HEK293T (cell line): ENCODE data around the gene EXOC4.

Experiments
- CTCF ChIA-PET: fragments of 350-600 bp; formaldehyde crosslinking; extraction: SDS; loops from one replicate; lab custom pipeline; 2021; ENCODE audit warnings: antibody characterized with exemption, inconsistent platforms; lab: Yijun Ruan, JAX
- POLR2A ChIA-PET: fragments of 350-600 bp; formaldehyde crosslinking; extraction: SDS; loops from one replicate; lab custom pipeline; 2020; ENCODE audit warnings: antibody characterized with exemption, inconsistent platforms; lab: Yijun Ruan, JAX
- DNase-seq: peaks from one replicate; pipeline ENCODE4 v3.0.0; 2012; ENCODE audit warnings: mixed read lengths; ENCODE audit errors: extremely low spot score
- ARNT ChIP-seq: fragments of 450-650 bp; IDR thresholded peaks from 2 replicates; pipeline ENCODE4 v1.6.1; 2017; ENCODE audit warnings: mild to moderate bottlenecking
- BHLHE40 ChIP-seq: fragments of 450-650 bp; IDR thresholded peaks from 2 replicates; pipeline ENCODE4 v1.6.1; 2016; ENCODE audit warnings: mild to moderate bottlenecking, moderate library complexity, borderline replicate concordance
- CTBP1 ChIP-seq: fragments of 450-650 bp; IDR thresholded peaks from 2 replicates; pipeline ENCODE4 v1.6.1; 2016; ENCODE audit warnings: borderline replicate concordance
- ELF4 ChIP-seq: fragments of 450-650 bp; IDR thresholded peaks from 2 replicates; pipeline ENCODE4 v1.6.1; 2017; ENCODE audit warnings: antibody characterized with exemption
- FOXA1 ChIP-seq: fragments of 450-650 bp; IDR thresholded peaks from 2 replicates; pipeline ENCODE4 v1.6.1; 2016; ENCODE audit warnings: mild to moderate bottlenecking
- FOXK2 ChIP-seq: fragments of 450-650 bp; IDR thresholded peaks from 2 replicates; pipeline ENCODE4 v1.6.1; 2016; ENCODE audit warnings: mild to moderate bottlenecking
- FOXM1 ChIP-seq: fragments of 450-650 bp; IDR thresholded peaks from 2 replicates; pipeline ENCODE4 v1.6.1; 2017; ENCODE audit warnings: mild to moderate bottlenecking, borderline replicate concordance
- HDGF ChIP-seq: fragments of 450-650 bp; IDR thresholded peaks from 2 replicates; pipeline ENCODE4 v1.6.1; 2017; ENCODE audit warnings: antibody characterized with exemption, borderline replicate concordance
- L3MBTL2 ChIP-seq: fragments of 450-650 bp; conservative IDR thresholded peaks from 2 replicates; pipeline ENCODE4 v1.6.1; 2016; ENCODE audit warnings: mild to moderate bottlenecking
- LEF1 ChIP-seq: fragments of 450-650 bp; IDR thresholded peaks from 2 replicates; pipeline ENCODE4 v1.6.1; 2017; ENCODE audit warnings: mild to moderate bottlenecking, borderline replicate concordance
- NFRKB ChIP-seq: fragments of 450-650 bp; IDR thresholded peaks from 2 replicates; pipeline ENCODE4 v1.6.1; 2016; ENCODE audit warnings: mild to moderate bottlenecking, moderate library complexity
- PKNOX1 ChIP-seq: fragments of 450-650 bp; IDR thresholded peaks from 2 replicates; pipeline ENCODE4 v1.6.1; 2016
- SP1 ChIP-seq: fragments of 450-650 bp; IDR thresholded peaks from 2 replicates; pipeline ENCODE4 v1.6.1; 2017
- SUZ12 ChIP-seq: fragments of 450-650 bp; IDR thresholded peaks from 2 replicates; pipeline ENCODE4 v1.6.1; 2016; ENCODE audit warnings: mild to moderate bottlenecking
- TARDBP ChIP-seq: fragments of 450-650 bp; IDR thresholded peaks from 2 replicates; pipeline ENCODE4 v1.6.1; 2016
- ZNF384 ChIP-seq: fragments of 450-650 bp; IDR thresholded peaks from 2 replicates; pipeline ENCODE4 v1.6.1; 2016

The EXOC4 gene

GRCh38 chr7:133428326-133428725 is 175.4 kb downstream of the EXOC4 start:
- no peak for TF ChIP-seq ARNT
- TF ChIP-seq FOXM1, result no peak
- no peak for TF ChIP-seq HDGF
- TF ChIP-seq SUZ12, result no peak
- TF ChIP-seq CTBP1, result no peak
- no peak for TF ChIP-seq BHLHE40
- no peak for TF ChIP-seq FOXA1
- no peak for TF ChIP-seq TARDBP
- TF ChIP-seq FOXK2, result no peak
- TF ChIP-seq L3MBTL2, result no peak
- ChIA-PET CTCF (no interaction called here), POLR2A (no interaction called here)
- no peak for DNase-seq

DNA sequence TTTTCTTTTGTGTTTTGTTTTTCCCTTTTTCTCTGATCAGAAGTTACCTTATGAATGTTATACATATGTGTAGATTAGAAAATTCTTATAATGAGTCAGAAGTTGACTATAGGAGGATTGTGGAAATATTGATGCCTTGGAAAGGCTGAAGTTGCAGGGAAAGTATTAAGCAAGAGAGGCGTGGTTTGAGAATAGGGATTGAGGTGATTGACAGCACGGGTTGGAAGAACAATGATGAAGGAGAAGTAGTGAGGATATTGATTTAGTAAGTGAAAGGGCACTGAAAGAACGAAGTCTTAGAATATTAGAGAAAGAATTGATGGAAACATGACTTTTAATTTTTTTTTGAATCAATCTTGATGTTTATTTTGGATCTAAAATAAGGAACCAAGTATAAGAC is 176.0 kb downstream of the EXOC4 start:
- DNase-seq, result no peak
- TF ChIP-seq PKNOX1, result peak; percentile 74
- no peak for TF ChIP-seq NFRKB
- ChIA-PET POLR2A (no interaction called here), CTCF (no interaction called here)

- TF ChIP-seq HDGF (no peak), NFRKB (no peak), ZNF384 (no peak), FOXA1 (no peak), ELF4 (no peak), L3MBTL2 (no peak), BHLHE40 (no peak), FOXK2 (no peak), LEF1 (no peak), SP1 (no peak), PKNOX1 (no peak), TARDBP (no peak), FOXM1 (no peak), CTBP1 (no peak), SUZ12 (no peak), ARNT (no peak)
- no peak for DNase-seq
- CTCF ChIA-PET, result no interaction called here
- POLR2A ChIA-PET, result no interaction called here
Measured at GRCh38 chr7:133429371-133429770, 176.5 kb downstream of the EXOC4 start.

- no peak for DNase-seq
- CTCF ChIA-PET, result no interaction called here
Measured at GRCh38 chr7:133431134-133431724, 178.4 kb downstream of the EXOC4 start.

GRCh38 chr7:133433165-133433812 is 180.4 kb downstream of the EXOC4 start:
- no peak for DNase-seq
- POLR2A ChIA-PET, result no interaction called here
- no peak for TF ChIP-seq LEF1
- no peak for TF ChIP-seq L3MBTL2
- TF ChIP-seq SUZ12, result no peak
- TF ChIP-seq FOXA1, result no peak
- TF ChIP-seq ARNT, result no peak
- TF ChIP-seq TARDBP, result no peak
- no peak for TF ChIP-seq ELF4
- TF ChIP-seq FOXK2, result no peak
- no peak for TF ChIP-seq HDGF
- no peak for TF ChIP-seq FOXM1
- TF ChIP-seq SP1, result no peak
- TF ChIP-seq CTBP1, result no peak
- no peak for TF ChIP-seq NFRKB
- TF ChIP-seq PKNOX1, result no peak
- TF ChIP-seq BHLHE40, result no peak
- TF ChIP-seq ZNF384, result no peak
- CTCF ChIA-PET, result no interaction called here

More at GRCh38 chr7:133431134-133431724, 178.4 kb downstream of the EXOC4 start:
- TF ChIP-seq ZNF384 (no peak), SUZ12 (no peak), PKNOX1 (no peak), FOXM1 (no peak), SP1 (no peak), LEF1 (no peak), L3MBTL2 (no peak), FOXA1 (no peak), HDGF (no peak), FOXK2 (no peak), NFRKB (no peak), ELF4 (no peak), TARDBP (no peak), BHLHE40 (no peak), ARNT (no peak)
- POLR2A ChIA-PET, result no interaction called here
